Measurements from ENCODE around the gene RASSF10.

DNA sequence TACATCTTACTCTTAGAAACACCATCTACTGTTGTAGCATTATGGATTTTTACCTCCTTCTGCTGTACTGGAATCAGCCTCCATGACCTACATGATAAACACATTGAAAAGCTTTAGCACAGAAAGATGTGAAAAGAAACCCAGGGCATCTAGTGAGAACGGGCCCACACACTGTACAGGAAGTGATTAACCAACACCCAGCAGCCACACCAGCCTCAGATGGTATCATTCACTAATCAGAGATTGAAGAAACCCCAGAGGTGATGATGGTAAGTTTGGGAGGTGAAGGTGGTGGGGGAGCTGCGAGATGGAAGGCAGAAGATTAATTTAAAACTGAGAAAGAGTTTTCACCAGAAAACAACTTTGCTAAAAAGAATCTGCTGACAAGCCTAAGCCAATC lies 46.1 kb downstream of the RASSF10 start:
- TF ChIP-seq, protein P1, sequence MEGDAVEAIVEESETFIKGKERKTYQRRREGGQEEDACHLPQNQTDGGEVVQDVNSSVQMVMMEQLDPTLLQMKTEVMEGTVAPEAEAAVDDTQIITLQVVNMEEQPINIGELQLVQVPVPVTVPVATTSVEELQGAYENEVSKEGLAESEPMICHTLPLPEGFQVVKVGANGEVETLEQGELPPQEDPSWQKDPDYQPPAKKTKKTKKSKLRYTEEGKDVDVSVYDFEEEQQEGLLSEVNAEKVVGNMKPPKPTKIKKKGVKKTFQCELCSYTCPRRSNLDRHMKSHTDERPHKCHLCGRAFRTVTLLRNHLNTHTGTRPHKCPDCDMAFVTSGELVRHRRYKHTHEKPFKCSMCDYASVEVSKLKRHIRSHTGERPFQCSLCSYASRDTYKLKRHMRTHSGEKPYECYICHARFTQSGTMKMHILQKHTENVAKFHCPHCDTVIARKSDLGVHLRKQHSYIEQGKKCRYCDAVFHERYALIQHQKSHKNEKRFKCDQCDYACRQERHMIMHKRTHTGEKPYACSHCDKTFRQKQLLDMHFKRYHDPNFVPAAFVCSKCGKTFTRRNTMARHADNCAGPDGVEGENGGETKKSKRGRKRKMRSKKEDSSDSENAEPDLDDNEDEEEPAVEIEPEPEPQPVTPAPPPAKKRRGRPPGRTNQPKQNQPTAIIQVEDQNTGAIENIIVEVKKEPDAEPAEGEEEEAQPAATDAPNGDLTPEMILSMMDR (IDR thresholded peaks at IDR 0.05; ENCODE audit: poor library complexity): no peak
- no peak for TF ChIP-seq EZH2 (IDR thresholded peaks at IDR 0.05; ENCODE audit: borderline replicate concordance)
- no peak for TF ChIP-seq EZH2phosphoT487 (IDR thresholded peaks at IDR 0.05; ENCODE audit: low read depth, severe bottlenecking, unreplicated experiment)
